ENCODE data around the gene MARCHF5. TPM values are rescaled to one million over a fixed set of nuclear protein-coding genes. Genes with fewer than 3 reads are reported as not detected.

Gene MARCHF5
- 31.4 and 41.6 TPM in 2 replicates for total RNA-seq

GRCh38 chr10:92290837-92291615 is at the start of gene MARCHF5, which contains the start of gene CPEB3:
MARCHF5 (plus strand) TSS chr10:92291167; CDS start chr10:92291495, 328 bp downstream.
CPEB3 (minus strand) TSS chr10:92291078; CDS start chr10:92240350, 50,728 bp downstream.

Small RNA genes within 50 kb of the gene (small RNA-seq; reads per million reads assigned to genes)
- gene RF00019 (not detected), gene RNY3P12 (not detected)

Other genes starting within 250 kb of the MARCHF5 start
- gene CPEB3, start 89 bp upstream of the MARCHF5 start, total RNA-seq: 2.0 TPM in 2 replicates